B cell (primary cell): Measurements from ENCODE around the gene RAP1GAP. TPM values are rescaled to one million over a fixed set of nuclear protein-coding genes. Genes with fewer than 3 reads are reported as not detected.

Source experiments
- ATAC-seq: fragments of 200-7000 bp; cut with Tn5 transposase; one replicate; pipeline ENCODE4 v1.10.0; 2021; ENCODE audit warnings: low read depth, mild to moderate bottlenecking, moderate number of reproducible peaks, moderate library complexity
- CTCF ChIA-PET: fragments of 350-600 bp; sonication (Branson Sonifier 250); formaldehyde crosslinking; loops from one replicate; lab custom pipeline; 2021; ENCODE audit warnings: antibody characterized with exemption, inconsistent platforms; lab: Charles Lee
- POLR2A ChIA-PET: fragments of 350-600 bp; sonication (Branson Sonifier 250); formaldehyde crosslinking; loops from one replicate; lab custom pipeline; 2021; ENCODE audit warnings: antibody characterized with exemption; lab: Charles Lee
- DNase-seq: peaks from one replicate; pipeline ENCODE4 v3.0.0; 2013
- H2AFZ ChIP-seq: 2 replicates; pipeline ENCODE4 v1.6.1; 2012; ENCODE audit warnings: mild to moderate bottlenecking, low read depth, low read length; ENCODE audit not compliant: insufficient read depth, poor library complexity, severe bottlenecking
- H3K27ac ChIP-seq, 2 donors: 1 replicate in 1 of 2; 2 replicates in 1 of 2; pipeline ENCODE4 v1.5.1; 2012 to 2013; ENCODE audit warnings: low read length in 2 of 2, mild to moderate bottlenecking in 2 of 2, moderate library complexity in 1 of 2
- H3K27me3 ChIP-seq, 4 experiments: fragments of 200-600 bp in 1 of 4; sonication (generic) in 1 of 4; replicated peaks in 1 of 4; 1 replicate in 2 of 4; 2 replicates in 2 of 4; pipeline versions ENCODE4 v1.6.1 to v1.7.0; 2013 to 2016; ENCODE audit warnings: low read length in 3 of 4, mild to moderate bottlenecking in 2 of 4, mixed read lengths in 1 of 4, moderate library complexity in 1 of 4; ENCODE audit not compliant: insufficient read depth in 4 of 4, control insufficient read depth in 3 of 4; ENCODE audit errors: control extremely low read depth in 1 of 4
- H3K36me3 ChIP-seq, 2 experiments: replicated peaks in 1 of 2; 1 replicate in 1 of 2; 2 replicates in 1 of 2; pipeline versions ENCODE4 v1.6.1 to v1.7.1; 2013; ENCODE audit warnings: low read length in 1 of 2; ENCODE audit not compliant: insufficient read depth in 2 of 2, control insufficient read depth in 1 of 2; ENCODE audit errors: control extremely low read depth in 1 of 2, extremely low read depth in 1 of 2
- H3K4me1 ChIP-seq, 2 donors: fragments of 200-600 bp in 1 of 2; sonication (generic) in 1 of 2; 1 replicate in 1 of 2; 2 replicates in 1 of 2; pipeline versions ENCODE4 v1.5.1 to v1.6.1; 2013 to 2017; ENCODE audit warnings: low read length in 2 of 2; ENCODE audit not compliant: control insufficient read depth in 2 of 2, insufficient read depth in 2 of 2
- H3K4me2 ChIP-seq: replicated peaks from 2 replicates; pipeline ENCODE3; 2012; ENCODE audit warnings: mild to moderate bottlenecking, low read depth, low read length; ENCODE audit not compliant: poor library complexity, severe bottlenecking
- H3K4me3 ChIP-seq, 5 experiments: fragments of 200-600 bp in 1 of 5; sonication (generic) in 1 of 5; 1 replicate in 3 of 5; 2 replicates in 2 of 5; pipeline versions ENCODE4 v1.5.1 to v1.7.0; 2011 to 2016; ENCODE audit warnings: low read length in 4 of 5, mild to moderate bottlenecking in 4 of 5, low read depth in 2 of 5, control low read depth in 1 of 5, moderate library complexity in 1 of 5; ENCODE audit not compliant: insufficient read depth in 1 of 5; ENCODE audit errors: control extremely low read depth in 1 of 5, extremely low read depth in 1 of 5
- H3K79me2 ChIP-seq: fragments of 200-600 bp; sonication (generic); one replicate; pipeline ENCODE4 v1.6.0; 2016; ENCODE audit warnings: low read length; ENCODE audit not compliant: control insufficient read depth, insufficient read depth
- H3K9ac ChIP-seq: fragments of 200-600 bp; sonication (generic); 2 replicates; pipeline ENCODE4 v1.6.1; 2017; ENCODE audit warnings: mild to moderate bottlenecking, low read length, moderate library complexity
- H3K9me3 ChIP-seq, 3 donors: one replicate each; pipeline versions ENCODE4 v1.6.1 to v1.7.1; 2013; ENCODE audit warnings: low read length in 2 of 3; ENCODE audit not compliant: control insufficient read depth in 2 of 3, insufficient read depth in 1 of 3; ENCODE audit errors: control extremely low read depth in 1 of 3
- H4K20me1 ChIP-seq: 2 replicates; pipeline ENCODE4 v1.6.0; 2012; ENCODE audit warnings: mild to moderate bottlenecking, low read length; ENCODE audit not compliant: insufficient read depth, control insufficient read depth, poor library complexity, severe bottlenecking
- H3K27ac Mint-ChIP-seq: one replicate; pipeline ENCODE4 v1.8.0; 2021; ENCODE audit warnings: mixed read lengths
- H3K27me3 Mint-ChIP-seq: one replicate; pipeline ENCODE4 v1.8.0; 2021; ENCODE audit warnings: mixed read lengths
- H3K4me1 Mint-ChIP-seq: one replicate; pipeline ENCODE4 v1.8.0; 2021; ENCODE audit warnings: mixed read lengths
- H3K4me3 Mint-ChIP-seq: one replicate; pipeline ENCODE4 v1.8.0; 2021; ENCODE audit warnings: mixed read lengths
- H3K9me3 Mint-ChIP-seq: one replicate; pipeline ENCODE4 v1.8.0; 2022; ENCODE audit warnings: mixed read lengths; ENCODE audit not compliant: insufficient read depth
- EZH2 ChIP-seq: IDR thresholded peaks from 2 replicates; pipeline ENCODE4 v1.6.1; 2012; ENCODE audit warnings: borderline replicate concordance, low read depth, mild to moderate bottlenecking, moderate library complexity, low read length; ENCODE audit not compliant: insufficient read depth, poor library complexity, severe bottlenecking
- WGBS: methylation state at CpG from one replicate; pipeline ENCODE4 v1.1.5; 2013; ENCODE audit warnings: missing lambda C conversion rate; ENCODE audit not compliant: insufficient coverage; 5-methylcytosine and 5-hydroxymethylcytosine counted together
- intact Hi-C: fragments of 100-400 bp; cut with micrococcal nuclease; formaldehyde crosslinking; loops from one replicate; pipeline ENCODE4 v1.10.0; 2022
- polyA plus RNA-seq: library from polyadenylated mRNA; depleted of rRNA; stranded (reverse); fragments of >200 nt; gene quantifications from 2 replicates; pipeline ENCODE4 v1.2.3, GENCODE V29; 2012
- total RNA-seq, 2 donors: library from RNA; stranded (reverse); fragments of 120-200 nt in 1 of 2; gene quantifications; 1 replicate in 1 of 2; 2 replicates in 1 of 2; pipeline versions ENCODE4 v1.2.3 to v1.2.4, GENCODE V29; 2013 to 2022
- TF ChIP-seq, protein P1 (sequence below): fragments of 200-600 bp; IDR thresholded peaks from one replicate; pipeline ENCODE4 v1.8.0; 2022; ENCODE audit warnings: antibody characterized with exemption, mild to moderate bottlenecking

The RAP1GAP gene
- total and polyA plus RNA-seq, 2 donors (not counting 1 experiment from before 2014, with no cell fraction given) = 0.07 to 0.09 TPM

- Histone ChIP-seq H3K9me3 (no peaks in the 10 kb centered on the region), H3K4me1 (peaks cover 0 to 9% of the 10 kb centered on the region in 2 donors), H3K79me2 (no peaks in the 10 kb centered on the region), H2AFZ (no peak overlapping the region), H4K20me1 (no peaks in the 10 kb centered on the region), H3K9ac (no peak overlapping the region), H3K27me3 (peaks cover 0 to 30% (median 9%) of the 10 kb centered on the region in 4 experiments), H3K27ac (no peak overlapping the region), H3K36me3 (no peaks in the 10 kb centered on the region), H3K4me3 (no peak overlapping the region), H3K4me2 (no peak overlapping the region)
- 85% methylated on average over 10 of the region's 13 CpGs for WGBS
- ATAC-seq (no peak), DNase-seq (no peak)
- TF ChIP-seq EZH2 = no peak
- TF ChIP-seq, protein P1, sequence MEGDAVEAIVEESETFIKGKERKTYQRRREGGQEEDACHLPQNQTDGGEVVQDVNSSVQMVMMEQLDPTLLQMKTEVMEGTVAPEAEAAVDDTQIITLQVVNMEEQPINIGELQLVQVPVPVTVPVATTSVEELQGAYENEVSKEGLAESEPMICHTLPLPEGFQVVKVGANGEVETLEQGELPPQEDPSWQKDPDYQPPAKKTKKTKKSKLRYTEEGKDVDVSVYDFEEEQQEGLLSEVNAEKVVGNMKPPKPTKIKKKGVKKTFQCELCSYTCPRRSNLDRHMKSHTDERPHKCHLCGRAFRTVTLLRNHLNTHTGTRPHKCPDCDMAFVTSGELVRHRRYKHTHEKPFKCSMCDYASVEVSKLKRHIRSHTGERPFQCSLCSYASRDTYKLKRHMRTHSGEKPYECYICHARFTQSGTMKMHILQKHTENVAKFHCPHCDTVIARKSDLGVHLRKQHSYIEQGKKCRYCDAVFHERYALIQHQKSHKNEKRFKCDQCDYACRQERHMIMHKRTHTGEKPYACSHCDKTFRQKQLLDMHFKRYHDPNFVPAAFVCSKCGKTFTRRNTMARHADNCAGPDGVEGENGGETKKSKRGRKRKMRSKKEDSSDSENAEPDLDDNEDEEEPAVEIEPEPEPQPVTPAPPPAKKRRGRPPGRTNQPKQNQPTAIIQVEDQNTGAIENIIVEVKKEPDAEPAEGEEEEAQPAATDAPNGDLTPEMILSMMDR = no peak
- ChIA-PET CTCF (no interaction called here), POLR2A (no interaction called here)
- intact Hi-C loops = no loop called here
- peaks cover 37% of the 10 kb centered on the region for H3K27me3 Mint-ChIP-seq
- H3K4me3 Mint-ChIP-seq = no peak overlapping the region
- H3K27ac Mint-ChIP-seq = no peak overlapping the region
- no peaks in the 10 kb centered on the region for H3K9me3 Mint-ChIP-seq
- H3K4me1 Mint-ChIP-seq = peaks cover 11% of the 10 kb centered on the region
Observed at GRCh38 chr1:21625390-21626190, 43.6 kb downstream of the RAP1GAP start.
